LNCaP clone FGC (cell line): ENCODE data around the gene TUT4.

Experiments used
- DNase-seq: peaks from one replicate; pipeline ENCODE4 v3.0.0-alpha.2; 2011; ENCODE audit warnings: low read depth
- H3K4me3 ChIP-seq: 2 replicates; pipeline ENCODE4 v1.5.1; 2011; ENCODE audit warnings: mild to moderate bottlenecking, low read depth, low read length, control low read depth
- TF ChIP-seq, protein P1 (sequence below): IDR thresholded peaks from 2 replicates; pipeline ENCODE4 v1.5.1; 2012; ENCODE audit warnings: mild to moderate bottlenecking; ENCODE audit not compliant: control insufficient read depth, insufficient read depth; ENCODE audit errors: extremely low read depth

TUT4 gene

DNA sequence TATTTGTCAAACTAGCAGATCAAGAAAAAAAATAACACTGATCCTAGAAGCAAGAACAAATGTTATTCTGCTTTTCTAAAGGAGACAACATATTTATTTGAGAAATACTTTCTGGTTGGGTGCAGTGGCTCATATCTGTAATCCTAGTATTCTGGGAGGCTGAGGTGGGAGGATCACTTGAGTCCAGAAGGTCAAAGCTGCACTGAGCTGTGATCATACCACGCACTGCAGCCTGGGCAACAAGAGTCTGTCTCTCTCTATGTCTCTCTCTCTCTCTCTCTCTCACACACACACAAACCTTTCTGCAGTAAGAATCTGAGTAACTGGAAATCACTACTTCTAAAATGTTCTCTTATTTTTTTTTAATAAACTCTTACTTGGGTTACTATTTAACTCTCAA is 117.2 kb downstream of the TUT4 start:
- no peak overlapping the region for H3K4me3 ChIP-seq
- no peak for DNase-seq
- TF ChIP-seq, protein P1, sequence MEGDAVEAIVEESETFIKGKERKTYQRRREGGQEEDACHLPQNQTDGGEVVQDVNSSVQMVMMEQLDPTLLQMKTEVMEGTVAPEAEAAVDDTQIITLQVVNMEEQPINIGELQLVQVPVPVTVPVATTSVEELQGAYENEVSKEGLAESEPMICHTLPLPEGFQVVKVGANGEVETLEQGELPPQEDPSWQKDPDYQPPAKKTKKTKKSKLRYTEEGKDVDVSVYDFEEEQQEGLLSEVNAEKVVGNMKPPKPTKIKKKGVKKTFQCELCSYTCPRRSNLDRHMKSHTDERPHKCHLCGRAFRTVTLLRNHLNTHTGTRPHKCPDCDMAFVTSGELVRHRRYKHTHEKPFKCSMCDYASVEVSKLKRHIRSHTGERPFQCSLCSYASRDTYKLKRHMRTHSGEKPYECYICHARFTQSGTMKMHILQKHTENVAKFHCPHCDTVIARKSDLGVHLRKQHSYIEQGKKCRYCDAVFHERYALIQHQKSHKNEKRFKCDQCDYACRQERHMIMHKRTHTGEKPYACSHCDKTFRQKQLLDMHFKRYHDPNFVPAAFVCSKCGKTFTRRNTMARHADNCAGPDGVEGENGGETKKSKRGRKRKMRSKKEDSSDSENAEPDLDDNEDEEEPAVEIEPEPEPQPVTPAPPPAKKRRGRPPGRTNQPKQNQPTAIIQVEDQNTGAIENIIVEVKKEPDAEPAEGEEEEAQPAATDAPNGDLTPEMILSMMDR = no peak

DNA sequence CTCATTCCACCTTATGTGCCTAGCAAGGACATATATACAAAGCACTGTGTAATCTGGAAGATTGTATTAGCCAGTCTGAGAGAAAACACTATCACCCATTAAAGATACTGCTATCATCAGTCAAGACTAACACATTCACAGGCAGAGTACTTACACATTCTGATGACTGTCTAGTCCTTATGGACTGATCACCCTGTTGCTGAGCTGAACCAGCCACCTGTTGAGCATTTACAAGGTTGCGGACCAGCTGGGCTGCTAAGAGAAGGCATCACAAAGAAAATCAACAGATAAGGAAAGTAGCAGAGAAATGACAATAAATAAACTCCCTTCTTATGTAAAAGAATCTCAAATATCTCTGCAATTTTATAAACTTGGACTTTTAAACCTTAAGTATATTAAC is 117.7 kb downstream of the TUT4 start:
- no peak overlapping the region for H3K4me3 ChIP-seq

DNA sequence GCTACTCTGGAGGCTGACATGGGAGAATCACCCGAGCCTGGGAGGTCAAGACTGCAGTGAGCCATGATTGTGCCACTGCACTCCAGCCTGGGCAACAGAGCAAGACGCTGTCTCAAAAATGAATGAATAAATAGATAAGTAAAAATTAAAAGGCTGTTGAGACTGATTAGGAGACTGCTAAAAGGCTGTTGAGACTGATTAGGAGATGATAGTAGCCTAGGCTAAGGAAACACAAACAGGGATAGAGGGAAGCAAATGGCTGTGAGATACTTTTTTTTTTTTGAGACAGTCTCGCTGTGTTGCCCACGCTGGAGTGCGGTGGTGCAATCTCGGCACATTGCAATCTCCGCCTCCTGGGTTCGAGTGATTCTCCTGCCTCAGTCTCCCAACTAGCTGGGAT is 120.1 kb downstream of the TUT4 start:
- no peak for DNase-seq
- H3K4me3 ChIP-seq = no peak overlapping the region
- TF ChIP-seq, protein P1 = no peak

More for the DNA sequence above, 117.7 kb downstream of the TUT4 start:
- TF ChIP-seq, protein P1 = no peak
- DNase-seq = no peak

DNA sequence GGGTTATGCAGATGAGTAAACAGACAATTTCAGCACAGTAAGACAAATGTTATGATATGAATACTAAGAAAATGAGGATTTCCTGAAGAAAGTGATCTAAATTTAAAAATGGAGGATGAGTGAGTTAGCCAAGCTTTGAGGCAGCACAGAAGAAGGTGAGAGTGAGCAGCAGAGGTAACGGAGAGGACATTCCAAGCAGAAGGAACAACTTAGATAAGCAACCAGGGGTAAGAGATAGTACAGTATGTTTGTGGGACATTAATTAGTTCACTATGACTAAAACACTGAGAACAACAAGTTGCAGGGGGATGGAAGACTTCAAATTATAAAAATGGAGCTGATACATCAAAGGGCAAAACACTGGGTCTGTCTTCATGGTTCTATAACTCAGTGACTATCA is 125.7 kb downstream of the TUT4 start:
- H3K4me3 ChIP-seq = no peak overlapping the region
- DNase-seq = no peak
- TF ChIP-seq, protein P1 = no peak

DNA sequence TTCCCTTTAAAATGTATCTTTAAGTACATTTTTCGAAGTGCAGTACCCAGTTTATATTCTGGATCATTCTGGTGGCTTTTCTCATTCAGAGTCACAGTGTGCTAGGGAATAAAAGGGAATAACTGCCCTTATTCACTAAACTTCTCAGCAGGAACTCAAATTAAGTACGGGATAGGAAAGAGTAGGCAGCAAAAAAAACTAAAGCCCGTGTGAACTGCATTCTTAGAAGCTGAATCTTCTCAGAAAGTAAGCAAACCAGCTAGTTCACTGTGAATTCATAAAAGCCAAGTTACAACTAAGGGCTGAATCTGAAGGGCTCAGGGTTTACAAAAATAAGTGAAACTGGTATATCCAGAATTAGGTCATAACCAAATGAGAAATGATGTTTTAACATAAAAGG is 126.5 kb downstream of the TUT4 start:
- DNase-seq = no peak
- TF ChIP-seq, protein P1 = no peak
- H3K4me3 ChIP-seq = no peak overlapping the region

DNA sequence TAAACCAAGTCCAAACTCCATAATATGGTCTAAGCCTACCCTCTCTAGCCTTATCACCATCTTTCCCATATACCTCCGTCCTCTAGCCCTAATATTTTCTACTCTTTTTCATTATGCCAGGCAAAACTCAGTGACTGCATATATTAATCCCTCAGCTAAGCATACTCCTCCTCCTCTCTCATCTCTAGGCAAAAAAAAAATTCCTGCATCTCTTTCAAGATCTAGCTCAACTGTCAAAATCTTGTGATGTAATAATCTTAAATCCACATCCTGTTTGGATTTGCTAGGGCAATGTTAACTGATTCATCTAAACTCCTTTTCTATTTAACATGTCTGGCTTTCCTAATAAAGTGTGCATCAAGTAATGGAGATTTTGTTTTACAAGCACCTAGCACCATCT is 128.1 kb downstream of the TUT4 start:
- no peak overlapping the region for H3K4me3 ChIP-seq
- DNase-seq = no peak
- TF ChIP-seq, protein P1 = no peak

DNA sequence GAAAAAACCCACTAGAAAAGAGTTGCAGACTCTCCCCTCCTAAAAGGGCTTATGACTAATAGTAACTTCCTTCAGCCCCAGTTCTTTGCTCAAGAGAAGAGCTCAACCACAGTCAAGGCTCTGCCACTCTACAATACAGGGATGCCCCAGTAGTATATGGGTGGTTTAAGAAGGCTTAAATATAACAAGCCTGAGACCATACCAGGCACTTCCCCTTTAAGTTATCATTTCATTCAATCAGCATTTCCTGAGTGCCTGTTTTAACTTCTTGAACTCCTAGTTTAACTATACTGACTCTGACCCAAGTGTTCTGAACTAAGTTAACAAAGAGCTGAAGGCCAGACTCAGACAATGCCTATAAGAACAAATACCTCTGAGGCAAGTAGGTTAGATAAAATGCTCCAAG is 128.7 kb downstream of the TUT4 start:
- TF ChIP-seq, protein P1 = no peak
- H3K4me3 ChIP-seq = no peak overlapping the region
- no peak for DNase-seq
